ENCODE measurements around the gene NR6A1. TPM values are rescaled to one million over a fixed set of nuclear protein-coding genes. Genes with fewer than 3 reads are reported as not detected.

Gene NR6A1
- total RNA-seq, 1 donor from 2014 or later: 0.53 TPM

GRCh38 chr9:124666642-124667041 lies 104.5 kb downstream of the NR6A1 start:
- H3K4me3 ChIP-seq: no peak overlapping the region
- H3K27me3 ChIP-seq: no peaks in the 10 kb centered on the region
- no peak for DNase-seq (ENCODE audit: low spot score in 2 of 2)
- H3K9me3 ChIP-seq: no peaks in the 10 kb centered on the region
- TF ChIP-seq CTCF (IDR thresholded peaks at IDR 0.05): no peak
- intact Hi-C loops (cut with DNase I): no loop called here
- no peaks in the 10 kb centered on the region for H3K36me3 ChIP-seq
- no peaks in the 10 kb centered on the region for H3K4me1 ChIP-seq
- H3K27ac ChIP-seq: no peak overlapping the region

GRCh38 chr9:124665391-124666058 lies 105.6 kb downstream of the NR6A1 start:
- H3K36me3 ChIP-seq: no peaks in the 10 kb centered on the region
- H3K9me3 ChIP-seq: no peaks in the 10 kb centered on the region
- H3K4me3 ChIP-seq: no peak overlapping the region
- intact Hi-C loops (cut with DNase I): no loop called here
- no peak for TF ChIP-seq CTCF (IDR thresholded peaks at IDR 0.05)
- DNase-seq (ENCODE audit: low spot score in 2 of 2): no peak
- H3K27me3 ChIP-seq: no peaks in the 10 kb centered on the region
- no peaks in the 10 kb centered on the region for H3K4me1 ChIP-seq
- no peak overlapping the region for H3K27ac ChIP-seq

GRCh38 chr9:124664143-124664542 lies 107.0 kb downstream of the NR6A1 start:
- H3K27me3 ChIP-seq: no peaks in the 10 kb centered on the region
- H3K4me3 ChIP-seq: no peak overlapping the region
- intact Hi-C loops (cut with DNase I): loop anchor here (5.0 kb wide), 1 partner anchor 108 kb away; the partner anchor contains the start of gene NR6A1
- no peak for DNase-seq (ENCODE audit: low spot score in 2 of 2)
- H3K36me3 ChIP-seq: no peaks in the 10 kb centered on the region
- H3K9me3 ChIP-seq: no peaks in the 10 kb centered on the region
- H3K4me1 ChIP-seq: peaks cover 0 to 4% of the 10 kb centered on the region in 2 donors
- no peak overlapping the region for H3K27ac ChIP-seq
- TF ChIP-seq CTCF (IDR thresholded peaks at IDR 0.05): no peak

- no peak overlapping the region for H3K4me3 ChIP-seq
- DNase-seq (ENCODE audit: low spot score in 2 of 2): no peak
- H3K36me3 ChIP-seq: no peaks in the 10 kb centered on the region
- TF ChIP-seq CTCF (IDR thresholded peaks at IDR 0.05): no peak
- intact Hi-C loops (cut with DNase I): loop anchor here (5.0 kb wide), 1 partner anchor 109 kb away; the partner anchor contains the start of gene NR6A1
- H3K9me3 ChIP-seq: no peaks in the 10 kb centered on the region
- no peaks in the 10 kb centered on the region for H3K27me3 ChIP-seq
- peaks cover 0 to 4% of the 10 kb centered on the region in 2 donors for H3K4me1 ChIP-seq
- no peak overlapping the region for H3K27ac ChIP-seq
Observed at GRCh38 chr9:124663046-124663961, 107.8 kb downstream of the NR6A1 start.

- Histone ChIP-seq H3K4me1 (peaks cover 0 to 4% of the 10 kb centered on the region in 2 donors), H3K9me3 (no peaks in the 10 kb centered on the region), H3K27me3 (no peaks in the 10 kb centered on the region), H3K36me3 (no peaks in the 10 kb centered on the region), H3K27ac (no peak overlapping the region), H3K4me3 (no peak overlapping the region)
- TF ChIP-seq CTCF (IDR thresholded peaks at IDR 0.05): no peak
- DNase-seq (ENCODE audit: low spot score in 2 of 2): no peak
- intact Hi-C loops (cut with DNase I): loop anchor here (5.0 kb wide), 1 partner anchor 110 kb away; the partner anchor contains the start of gene NR6A1
Observed at GRCh38 chr9:124662561-124662960, 108.5 kb downstream of the NR6A1 start.

Measured in ascending aorta (tissue), 2 donors.